Right ventricle myocardium superior (tissue), 1 donor: ENCODE data around the gene SERPINB3. TPM values are rescaled to one million over a fixed set of nuclear protein-coding genes. Genes with fewer than 3 reads are reported as not detected.

Source experiments
- total RNA-seq: library from RNA; stranded (reverse); fragmentation: NEBNext Ultra II Directional; extraction: Animal tissue kit (Norgen Biotek cat#: 25700); gene quantifications from one replicate; pipeline ENCODE4 v1.2.1, GENCODE V29; 2021
- donor health status: DM: no; HTN: yes; CAD: no; lungs with severe emphysema.

Gene SERPINB3
- total RNA-seq, 1 donor from 2014 or later = not detected

Other genes starting within 250 kb of the SERPINB3 start
- gene VPS4B, start 239.4 kb downstream of the SERPINB3 start, total RNA-seq = 15.9 TPM
- not detected for gene SERPINB5, start 184.9 kb downstream of the SERPINB3 start, total RNA-seq
- gene SERPINB12, start 119.5 kb downstream of the SERPINB3 start, total RNA-seq = not detected
- gene SERPINB13, start 74.5 kb downstream of the SERPINB3 start, total RNA-seq = not detected
- gene SERPINB4, start 17.6 kb downstream of the SERPINB3 start, total RNA-seq = not detected
- gene SERPINB11, start 41.1 kb upstream of the SERPINB3 start, total RNA-seq = not detected
- not detected for gene SERPINB7, start 113.5 kb upstream of the SERPINB3 start, total RNA-seq
- gene SERPINB2, start 225.8 kb upstream of the SERPINB3 start, total RNA-seq = not detected
- not detected for gene SERPINB10, start 246.1 kb upstream of the SERPINB3 start, total RNA-seq